SKM-1 (cell line): ENCODE measurements around the gene ANAPC1.
"Not testable (repeated sequence)": the region's sequence is repeated elsewhere in the genome, so short reads cannot be mapped to it uniquely, and the experiment has no call there.

ENCODE experiments used
- DNase-seq: peaks from one replicate; lab custom pipeline; 2025; ENCODE audit not compliant: unreplicated experiment; lab: John Stamatoyannopoulos, UW

ANAPC1 gene, protein sequence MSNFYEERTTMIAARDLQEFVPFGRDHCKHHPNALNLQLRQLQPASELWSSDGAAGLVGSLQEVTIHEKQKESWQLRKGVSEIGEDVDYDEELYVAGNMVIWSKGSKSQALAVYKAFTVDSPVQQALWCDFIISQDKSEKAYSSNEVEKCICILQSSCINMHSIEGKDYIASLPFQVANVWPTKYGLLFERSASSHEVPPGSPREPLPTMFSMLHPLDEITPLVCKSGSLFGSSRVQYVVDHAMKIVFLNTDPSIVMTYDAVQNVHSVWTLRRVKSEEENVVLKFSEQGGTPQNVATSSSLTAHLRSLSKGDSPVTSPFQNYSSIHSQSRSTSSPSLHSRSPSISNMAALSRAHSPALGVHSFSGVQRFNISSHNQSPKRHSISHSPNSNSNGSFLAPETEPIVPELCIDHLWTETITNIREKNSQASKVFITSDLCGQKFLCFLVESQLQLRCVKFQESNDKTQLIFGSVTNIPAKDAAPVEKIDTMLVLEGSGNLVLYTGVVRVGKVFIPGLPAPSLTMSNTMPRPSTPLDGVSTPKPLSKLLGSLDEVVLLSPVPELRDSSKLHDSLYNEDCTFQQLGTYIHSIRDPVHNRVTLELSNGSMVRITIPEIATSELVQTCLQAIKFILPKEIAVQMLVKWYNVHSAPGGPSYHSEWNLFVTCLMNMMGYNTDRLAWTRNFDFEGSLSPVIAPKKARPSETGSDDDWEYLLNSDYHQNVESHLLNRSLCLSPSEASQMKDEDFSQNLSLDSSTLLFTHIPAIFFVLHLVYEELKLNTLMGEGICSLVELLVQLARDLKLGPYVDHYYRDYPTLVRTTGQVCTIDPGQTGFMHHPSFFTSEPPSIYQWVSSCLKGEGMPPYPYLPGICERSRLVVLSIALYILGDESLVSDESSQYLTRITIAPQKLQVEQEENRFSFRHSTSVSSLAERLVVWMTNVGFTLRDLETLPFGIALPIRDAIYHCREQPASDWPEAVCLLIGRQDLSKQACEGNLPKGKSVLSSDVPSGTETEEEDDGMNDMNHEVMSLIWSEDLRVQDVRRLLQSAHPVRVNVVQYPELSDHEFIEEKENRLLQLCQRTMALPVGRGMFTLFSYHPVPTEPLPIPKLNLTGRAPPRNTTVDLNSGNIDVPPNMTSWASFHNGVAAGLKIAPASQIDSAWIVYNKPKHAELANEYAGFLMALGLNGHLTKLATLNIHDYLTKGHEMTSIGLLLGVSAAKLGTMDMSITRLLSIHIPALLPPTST (N-terminal part only)

DNA sequence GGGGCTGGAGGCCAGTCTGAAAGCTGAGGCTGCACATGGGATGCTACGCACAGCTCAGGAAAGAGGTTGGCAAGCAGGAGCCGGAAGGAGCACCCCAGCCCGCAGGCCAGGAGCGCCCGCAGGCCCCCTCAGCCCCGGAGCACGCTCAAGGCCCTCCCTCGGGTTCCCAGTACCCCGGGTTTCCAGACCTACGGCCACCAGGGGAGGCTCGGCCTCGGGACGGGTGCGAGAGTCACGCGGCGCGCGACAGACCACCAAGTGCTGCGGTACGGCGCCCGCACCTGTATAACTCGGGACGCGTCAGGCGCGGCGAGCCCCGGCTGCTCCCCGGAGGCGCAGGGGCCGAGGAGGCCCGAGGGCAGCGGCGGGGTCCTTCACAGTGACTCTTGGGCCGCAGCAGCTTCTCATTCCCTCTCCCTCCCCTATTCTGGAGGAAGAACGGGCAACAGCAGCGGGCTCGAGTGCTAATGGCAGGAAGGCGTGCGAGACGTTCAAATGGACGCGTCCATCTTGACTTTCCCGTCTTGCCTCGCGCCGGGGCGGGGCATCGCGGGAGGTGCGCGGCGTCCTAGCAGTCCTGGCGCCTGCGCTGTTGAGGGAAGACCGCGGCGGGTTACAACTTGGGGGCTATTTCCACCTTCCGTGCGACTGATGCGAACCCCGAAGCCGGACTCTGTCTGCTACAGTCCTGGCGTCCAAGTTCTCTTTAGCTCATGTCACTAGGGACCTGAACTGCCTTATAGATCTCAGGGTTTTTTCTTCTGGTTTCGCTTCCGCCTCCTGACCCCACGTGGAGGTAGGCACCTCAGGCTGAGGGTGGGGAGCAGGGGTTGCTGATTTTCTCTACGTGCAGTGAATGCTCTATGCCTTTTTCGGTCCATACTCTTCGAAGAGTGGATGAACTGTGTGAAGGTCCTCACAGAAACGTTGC, at the start of gene ANAPC1:
Gene ANAPC1, minus strand, starts transcription at position 533 of the 931 bp plus-strand sequence. CDS start 3,368 bp downstream, outside the sequence.
- peak; percentile 72 for DNase-seq

- DNase-seq: no peak
Observed at GRCh38 chr2:111932841-111933291, 48.9 kb upstream of the ANAPC1 start.

DNA sequence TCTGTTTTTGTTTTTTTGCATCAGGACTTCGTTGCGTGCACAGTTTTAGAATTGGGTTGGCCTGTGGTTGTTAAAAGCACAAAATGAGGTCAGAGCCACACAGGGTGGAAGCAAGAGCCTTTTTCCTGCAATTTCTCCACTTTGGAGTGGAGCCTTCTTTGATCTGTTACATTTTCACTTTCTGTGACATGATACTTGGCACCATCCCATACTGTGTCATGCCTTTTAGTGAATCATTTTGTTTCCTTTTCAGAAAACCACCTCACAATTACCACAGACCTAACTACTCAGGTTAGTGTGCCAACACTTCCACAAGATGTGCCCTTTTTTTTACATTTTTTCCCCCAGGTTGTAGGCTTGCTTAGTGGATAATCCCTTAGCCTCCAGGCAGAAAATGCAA, 46.9 kb upstream of the ANAPC1 start:
- no peak for DNase-seq

DNA sequence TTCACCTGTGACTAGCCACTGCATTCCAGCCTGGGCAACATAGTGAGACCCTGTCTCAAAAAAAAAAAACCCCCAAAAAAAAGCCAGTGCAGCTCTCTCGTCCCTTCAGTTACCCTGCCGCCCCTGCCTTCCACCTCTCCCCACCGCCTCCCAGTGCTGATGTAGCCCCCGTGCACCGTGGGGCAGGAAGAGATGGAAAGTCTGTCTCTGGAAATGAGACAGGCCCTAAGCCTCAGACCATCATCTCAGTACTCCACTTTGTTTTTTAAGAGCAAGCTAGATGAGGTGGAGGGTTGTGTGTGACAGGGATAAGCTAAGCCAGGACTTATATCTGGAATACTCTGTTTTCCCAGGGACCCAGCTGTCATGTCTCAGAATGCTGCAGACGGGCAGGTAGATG, 46.4 kb upstream of the ANAPC1 start:
- no peak for DNase-seq

DNA sequence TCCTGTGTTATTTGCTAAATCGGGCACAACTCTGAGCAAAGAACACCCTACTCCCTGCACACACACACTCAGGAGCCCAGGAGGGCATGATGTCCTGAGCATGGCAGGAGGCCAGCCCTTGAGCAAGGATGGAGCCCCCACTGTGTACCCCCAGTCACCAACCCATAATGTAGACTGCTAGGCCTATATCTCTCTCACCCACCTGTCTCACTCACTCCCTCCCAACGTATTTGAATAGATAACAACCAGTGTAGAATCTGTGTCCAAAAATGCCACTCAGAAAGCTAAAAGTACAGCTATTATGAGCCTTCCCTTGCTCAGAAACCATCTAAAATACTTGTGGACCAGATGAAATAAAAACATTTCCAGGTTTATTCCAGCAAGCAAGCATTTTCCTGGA, 43.7 kb upstream of the ANAPC1 start:
- no peak for DNase-seq

GRCh38 chr2:111924617-111925107, 40.7 kb upstream of the ANAPC1 start:
- DNase-seq: no peak

DNA sequence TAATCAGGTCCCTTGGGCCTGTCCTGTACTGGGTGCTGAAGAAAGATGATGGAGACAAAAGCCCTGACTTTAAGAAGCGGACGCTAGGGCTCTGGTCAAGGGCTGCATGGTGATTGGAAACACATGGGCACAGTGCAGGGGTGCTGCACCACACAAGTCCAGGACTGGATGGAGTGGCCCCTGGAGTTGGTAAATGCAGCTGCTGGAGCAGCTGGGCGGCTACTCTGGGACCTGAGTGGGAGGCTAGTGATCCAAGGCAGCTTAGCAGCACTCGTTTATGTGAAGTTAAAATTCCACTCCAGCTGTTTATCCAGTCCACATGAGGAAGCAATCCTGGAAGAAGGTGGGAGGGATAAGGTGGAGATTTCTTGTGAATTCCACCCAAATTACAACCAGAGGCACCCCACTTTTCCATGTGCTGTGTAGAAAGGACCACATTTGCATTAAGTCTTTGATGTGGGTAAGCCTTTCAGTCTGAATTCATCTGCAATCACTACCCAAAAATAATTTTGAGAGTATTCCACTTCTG, 39.3 kb upstream of the ANAPC1 start:
- no peak for DNase-seq

GRCh38 chr2:111919794-111920608, 36.0 kb upstream of the ANAPC1 start:
- no peak for DNase-seq

DNA sequence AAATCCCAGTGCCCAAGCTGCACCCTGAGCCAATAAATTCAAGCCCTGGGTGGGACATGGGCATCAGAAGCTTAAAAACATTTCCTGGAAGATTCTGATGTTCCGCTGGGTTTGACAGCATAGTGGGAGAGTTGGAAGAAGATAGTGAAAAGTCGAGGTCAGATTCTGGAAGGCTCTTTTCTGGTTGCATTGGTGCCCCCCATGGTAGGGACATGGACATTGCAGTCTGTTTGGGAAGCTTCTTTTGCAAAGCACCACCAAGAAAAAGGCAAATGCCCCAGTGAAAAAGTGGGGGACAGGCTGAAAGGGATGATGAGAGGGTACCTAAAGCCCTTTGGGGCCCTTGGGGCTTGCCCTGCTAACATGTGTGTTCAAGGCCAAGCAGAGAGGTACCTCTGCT, 35.4 kb upstream of the ANAPC1 start:
- DNase-seq: no peak

DNA sequence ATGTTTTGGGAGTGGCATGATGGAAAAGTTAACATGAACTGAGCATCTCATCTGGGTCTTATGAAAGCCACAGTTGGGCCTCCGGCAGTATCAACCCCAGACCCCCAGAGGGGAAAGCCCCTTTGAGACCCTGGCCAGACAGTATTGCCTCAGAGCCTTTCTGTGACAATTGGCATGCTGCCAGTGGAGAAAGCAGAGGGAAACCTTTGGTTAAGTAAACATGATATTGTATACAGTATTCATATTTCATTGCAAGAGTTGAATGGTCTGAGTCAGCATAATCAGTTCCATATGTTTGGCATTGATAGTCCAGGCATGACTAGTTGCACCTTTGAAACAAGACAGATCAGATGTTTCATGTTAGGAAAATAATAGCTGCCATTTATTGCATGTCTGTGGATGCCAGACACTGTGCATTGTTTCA, 34.4 kb upstream of the ANAPC1 start:
- no peak for DNase-seq

- no peak for DNase-seq
Observed at GRCh38 chr2:111917106-111917505, 33.1 kb upstream of the ANAPC1 start.

GRCh38 chr2:111912547-111912946, 28.6 kb upstream of the ANAPC1 start:
- DNase-seq: peak; percentile 35

- DNase-seq: not testable (repeated sequence)
Observed at GRCh38 chr2:111911295-111911977, 27.4 kb upstream of the ANAPC1 start.

DNA sequence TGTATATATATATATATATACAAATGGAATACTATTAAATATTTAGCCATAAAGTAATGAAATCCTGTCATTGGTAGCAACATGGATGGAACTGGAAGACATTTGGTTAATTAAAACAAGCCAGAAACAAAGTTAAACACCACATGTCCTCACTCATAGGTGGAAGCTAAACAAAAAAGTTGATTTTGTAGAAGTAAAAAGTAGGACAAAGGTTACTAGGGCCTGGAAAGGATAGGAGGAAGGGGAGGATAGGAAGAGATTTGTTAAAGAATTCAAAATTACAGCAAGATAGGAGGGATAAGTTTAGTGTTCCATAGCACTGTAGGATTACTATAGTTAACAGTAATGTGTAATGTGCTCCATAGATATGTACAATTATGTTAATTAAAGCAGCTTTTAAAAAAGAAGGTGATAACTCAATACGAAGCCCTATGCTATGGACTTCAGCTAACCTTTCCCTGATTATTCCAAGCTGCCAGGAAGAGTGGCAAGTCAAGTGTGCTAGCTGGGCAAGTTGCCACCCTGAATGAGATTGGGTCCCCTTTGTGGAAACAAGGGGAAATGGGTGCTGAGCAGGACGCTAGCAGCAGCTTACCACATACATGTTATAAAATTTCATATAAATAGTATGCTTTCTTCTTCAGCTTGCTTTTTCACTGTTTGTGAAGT, 26.8 kb upstream of the ANAPC1 start:
- no peak for DNase-seq

GRCh38 chr2:111909997-111910396, 26.0 kb upstream of the ANAPC1 start:
- DNase-seq: not testable (repeated sequence)

GRCh38 chr2:111909079-111909478, 25.1 kb upstream of the ANAPC1 start:
- no peak for DNase-seq

- no peak for DNase-seq
Observed at GRCh38 chr2:111908578-111908977, 24.6 kb upstream of the ANAPC1 start.
